NB4 (cell line): ENCODE data around the gene TMC2.

ENCODE experiments used
- CTCF ChIP-seq: IDR thresholded peaks from one replicate; pipeline ENCODE4 v1.5.1; 2012; ENCODE audit warnings: low read depth, low read length
- MAX ChIP-seq: IDR thresholded peaks from 2 replicates; pipeline ENCODE4 v1.6.1; 2011; ENCODE audit warnings: low read depth, low read length
- POLR2A ChIP-seq: IDR thresholded peaks from 2 replicates; pipeline ENCODE4 v1.6.1; 2011; ENCODE audit warnings: mild to moderate bottlenecking; ENCODE audit not compliant: insufficient read length; ENCODE audit errors: extremely low read depth

- TF ChIP-seq MAX, result no peak
- no peak for TF ChIP-seq CTCF
- no peak for TF ChIP-seq POLR2A
Measured at GRCh38 chr20:2585811-2586210, 49.4 kb downstream of the TMC2 start.
